ENCODE data around the gene THBS2.

DNA sequence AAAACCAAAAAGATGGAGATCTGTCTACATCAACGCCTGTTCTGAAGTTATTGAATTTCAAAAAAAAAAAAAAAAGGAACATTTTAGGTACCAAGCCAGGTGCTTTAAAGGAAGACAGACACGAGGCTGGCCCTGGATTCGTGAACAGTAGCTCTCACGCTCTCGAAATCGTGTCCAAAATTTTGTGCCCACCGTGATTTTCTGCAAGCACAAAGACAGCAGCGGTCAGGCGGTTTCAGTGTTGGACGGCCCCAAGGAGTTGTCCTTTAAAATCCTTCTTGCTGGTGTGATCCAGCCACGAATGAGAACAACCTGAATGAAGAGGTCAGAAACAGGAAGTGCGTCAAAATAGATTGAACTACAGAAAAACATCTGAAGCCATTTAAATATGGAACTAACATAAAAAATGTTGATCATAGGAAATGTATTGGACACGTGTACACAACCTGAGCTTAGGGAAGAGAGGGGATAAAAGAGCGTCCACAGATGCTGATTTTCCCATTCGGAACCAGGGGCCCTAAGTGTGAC is 78.2 kb downstream of the THBS2 start:
- TF ChIP-seq POLR2A (IDR thresholded peaks at IDR 0.05; ENCODE audit: low read depth, low read length): no peak
- TF ChIP-seq POLR2AphosphoS5 (IDR thresholded peaks at IDR 0.05; ENCODE audit: low read depth, low read length): no peak
- no peak for TF ChIP-seq TAF1 (IDR thresholded peaks at IDR 0.05; ENCODE audit: low read depth, low read length)
- TF ChIP-seq PAX5 (IDR thresholded peaks at IDR 0.05; ENCODE audit: insufficient read depth, low read length, severe bottlenecking): no peak
- peak; percentile 16; the same call in 1 of the 2 replicates for TF ChIP-seq SPI1 (IDR thresholded peaks at IDR 0.05; ENCODE audit: low read depth, low read length)
